Panc1 (cell line): ENCODE data around the gene FBXO47. TPM values are rescaled to one million over a fixed set of nuclear protein-coding genes. Genes with fewer than 3 reads are reported as not detected.

ENCODE experiments used
- ATAC-seq: fragments of 200-7000 bp; cut with Tn5 transposase; 2 replicates; pipeline ENCODE4 v1.9.1; 2020; ENCODE audit warnings: mild to moderate bottlenecking, moderate library complexity
- BruUV-seq: library from RNA; stranded (reverse); fragments of 400-500 nt; replicated peaks from 2 replicates; lab custom pipeline; 2021; lab: Mats Ljungman, UMichigan
- CTCF ChIA-PET: fragments of 300-600 bp; sonication (Branson Sonifier 250); formaldehyde crosslinking; loops from one replicate; lab custom pipeline; 2022; ENCODE audit warnings: antibody characterized with exemption; lab: Charles Lee
- POLR2A ChIA-PET: fragments of 300-600 bp; sonication (Branson Sonifier 250); formaldehyde crosslinking; loops from one replicate; lab custom pipeline; 2022; ENCODE audit warnings: antibody characterized with exemption; lab: Charles Lee
- DNase-seq: peaks from one replicate; pipeline ENCODE4 v3.0.0-alpha.2; 2010; ENCODE audit warnings: low read depth, low spot score
- H3K27ac ChIP-seq: 2 replicates; pipeline ENCODE4 v1.5.1; 2011; ENCODE audit warnings: mild to moderate bottlenecking, low read length, inconsistent platforms
- H3K27me3 ChIP-seq: fragments of 200-500 bp; sonication (Bioruptor generic); 2 replicates; pipeline ENCODE4 v1.6.0; 2014; ENCODE audit warnings: low read length, inconsistent platforms; ENCODE audit not compliant: control insufficient read depth, insufficient read depth
- H3K36me3 ChIP-seq: fragments of 200-500 bp; sonication (Bioruptor generic); 2 replicates; pipeline ENCODE4 v1.5.1; 2014; ENCODE audit warnings: inconsistent platforms, mild to moderate bottlenecking, low read length, moderate library complexity; ENCODE audit not compliant: control insufficient read depth, insufficient read depth
- H3K4me1 ChIP-seq: 2 replicates; pipeline ENCODE4 v1.5.1; 2011; ENCODE audit warnings: inconsistent platforms, mild to moderate bottlenecking, low read length, moderate library complexity; ENCODE audit not compliant: control insufficient read depth, insufficient read depth
- H3K4me3 ChIP-seq, 2 experiments: 2 replicates each; pipeline ENCODE4 v1.5.1; 2011 to 2012; ENCODE audit warnings: low read depth in 2 of 2, low read length in 2 of 2, mild to moderate bottlenecking in 2 of 2, inconsistent platforms in 1 of 2, moderate library complexity in 1 of 2
- H3K9me3 ChIP-seq: fragments of 200-500 bp; sonication (Bioruptor generic); 2 replicates; pipeline ENCODE4 v1.5.1; 2014; ENCODE audit warnings: low read depth, mild to moderate bottlenecking, inconsistent platforms, low read length, moderate library complexity; ENCODE audit not compliant: control insufficient read depth, insufficient read depth
- CTCF ChIP-seq: fragments of 450-650 bp; IDR thresholded peaks from 2 replicates; pipeline ENCODE4 v1.5.1; 2017; ENCODE audit warnings: mild to moderate bottlenecking
- POLR2AphosphoS5 ChIP-seq: IDR thresholded peaks from 2 replicates; pipeline ENCODE4 v1.6.1; 2012; ENCODE audit warnings: mild to moderate bottlenecking, low read depth, low read length, moderate library complexity
- REST ChIP-seq, 2 experiments: IDR thresholded peaks; 2 replicates each; pipeline ENCODE4 v1.6.1; 2011 to 2012; ENCODE audit warnings: low read depth in 2 of 2, control low read depth in 1 of 2, low read length in 1 of 2, mild to moderate bottlenecking in 1 of 2, moderate library complexity in 1 of 2; ENCODE audit not compliant: insufficient read depth in 1 of 2
- SIN3A ChIP-seq: IDR thresholded peaks from 2 replicates; pipeline ENCODE4 v1.6.1; 2012; ENCODE audit warnings: low read depth, mild to moderate bottlenecking, low read length, moderate library complexity, borderline replicate concordance; ENCODE audit not compliant: insufficient read depth
- TCF7L2 ChIP-seq: IDR thresholded peaks from 2 replicates; pipeline ENCODE4 v1.6.1; 2011; ENCODE audit warnings: mild to moderate bottlenecking, low read depth, low read length, inconsistent platforms
- in situ Hi-C: cut with HindIII; loops from 2 replicates; pipeline ENCODE4 v1.10.0; 2016; ENCODE audit warnings: low sequenced_read_pairs, low pct_unique_long_range_greater_than_20kb
- intact Hi-C: fragments of 100-400 bp; cut with micrococcal nuclease; formaldehyde crosslinking; loops from one replicate; pipeline ENCODE4 v1.10.0; 2022; ENCODE audit not compliant: unreplicated experiment
- total RNA-seq: library from RNA; stranded (reverse); gene quantifications from one replicate; pipeline ENCODE4 v1.2.1, GENCODE V29; 2021; ENCODE audit not compliant: unreplicated experiment

FBXO47 gene
- total RNA-seq, 1 experiment from 2014 or later = not detected

GRCh38 chr17:38918129-38918913, 48.9 kb downstream of the FBXO47 start:
- CTCF ChIA-PET = no interaction called here
- Histone ChIP-seq H3K4me1 (no peaks in the 10 kb centered on the region), H3K4me3 (no peak overlapping the region), H3K9me3 (no peaks in the 10 kb centered on the region), H3K36me3 (no peaks in the 10 kb centered on the region), H3K27ac (no peak overlapping the region), H3K27me3 (no peaks in the 10 kb centered on the region)
- intact Hi-C loops = no loop called here
- ATAC-seq (no peak), DNase-seq (no peak)
- TF ChIP-seq TCF7L2 (no peak), SIN3A (no peak), REST (IDR thresholded peaks at IDR 0.05; ENCODE audit: insufficient read depth in 1 of 2, low read depth in 2 of 2, low read length in 1 of 2) (no peak), POLR2AphosphoS5 (no peak), CTCF (no peak)
- POLR2A ChIA-PET = no interaction called here
- in situ Hi-C loops = no loop called here
- no TSS peak for BruUV-seq

GRCh38 chr17:38917259-38917658, 49.9 kb downstream of the FBXO47 start:
- no peak overlapping the region for H3K27ac ChIP-seq
- no peak for TF ChIP-seq SIN3A
- no peak for TF ChIP-seq POLR2AphosphoS5
- no peak for TF ChIP-seq TCF7L2
- TF ChIP-seq REST (IDR thresholded peaks at IDR 0.05; ENCODE audit: insufficient read depth in 1 of 2, low read depth in 2 of 2, low read length in 1 of 2) = no peak
- TF ChIP-seq CTCF = no peak; the same call in 1 of the 2 replicates
- H3K36me3 ChIP-seq = no peaks in the 10 kb centered on the region
- ATAC-seq (no peak), DNase-seq (no peak)
- in situ Hi-C loops = no loop called here
- intact Hi-C loops = no loop called here
- no peaks in the 10 kb centered on the region for H3K9me3 ChIP-seq
- no TSS peak for BruUV-seq
- POLR2A ChIA-PET = no interaction called here
- CTCF ChIA-PET = interaction anchor here (0.5 kb wide), 1 partner anchor 50 kb away, joined by 3 read pairs; the partner anchor contains the start of gene FBXO47
- no peak overlapping the region for H3K4me3 ChIP-seq
- H3K4me1 ChIP-seq = no peaks in the 10 kb centered on the region
- H3K27me3 ChIP-seq = no peaks in the 10 kb centered on the region
